ENCODE data around the gene MAML2. TPM values are rescaled to one million over a fixed set of nuclear protein-coding genes. Genes with fewer than 3 reads are reported as not detected.

Gene MAML2
- polyA plus RNA-seq, 1 of the 3 experiments (the other 2 are of a cell fraction), result 20.1 TPM

GRCh38 chr11:96366024-96366423, 23.0 kb upstream of the MAML2 start:
- no peaks in the 10 kb centered on the region for H3F3A ChIP-seq (replicated peaks; ENCODE audit: insufficient read depth)
- H4K20me1 ChIP-seq (ENCODE audit: insufficient read depth), result no peaks in the 10 kb centered on the region
- 73% methylated on average over 1 of the region's 1 CpG for WGBS (ENCODE audit: low lambda C conversion rate)
- H3K4me3 ChIP-seq (ENCODE audit: low read depth in 2 of 2, low read length in 1 of 2), result no peak overlapping the region
- no peaks in the 10 kb centered on the region for H3K9me2 ChIP-seq
- H3K27me3 ChIP-seq (ENCODE audit: insufficient read depth), result no peaks in the 10 kb centered on the region
- ChIA-PET POLR2A (no interaction called here), CTCF (no interaction called here)
- H3K79me2 ChIP-seq (ENCODE audit: insufficient read depth), result no peaks in the 10 kb centered on the region
- TF ChIP-seq USF1 (IDR thresholded peaks at IDR 0.05; ENCODE audit: borderline replicate concordance, low read depth) (no peak), SIN3A (IDR thresholded peaks at IDR 0.05; ENCODE audit: borderline replicate concordance, low read depth, low read length) (no peak)
- no peak for DNase-seq
- H3K9ac ChIP-seq, result no peak overlapping the region
- H3K4me1 ChIP-seq (ENCODE audit: control insufficient read depth in 1 of 2, insufficient read depth in 2 of 2, low read depth in 1 of 2, low read length in 1 of 2), result no peaks in the 10 kb centered on the region
- no peak overlapping the region for H2AFZ ChIP-seq (ENCODE audit: low read depth)
- H3K27ac ChIP-seq (ENCODE audit: low read depth in 2 of 2, low read length in 1 of 2), result no peak overlapping the region
- 0 out of 2 replicates have a peak, but pooled peaks cover 7% of the 10 kb centered on the region for H3K9me3 ChIP-seq
- H3K4me2 ChIP-seq, result no peak overlapping the region
- H3K36me3 ChIP-seq (replicated peaks in 1 of 2; ENCODE audit: control insufficient read depth in 1 of 2, insufficient read depth in 2 of 2, low read length in 1 of 2), result peaks cover 67 to 73% of the 10 kb centered on the region in 2 experiments

GRCh38 chr11:96365493-96365892, 22.5 kb upstream of the MAML2 start:
- 100% methylated on average over 1 of the region's 1 CpG for WGBS (ENCODE audit: low lambda C conversion rate)
- Histone ChIP-seq H3K27me3 (ENCODE audit: insufficient read depth) (no peaks in the 10 kb centered on the region), H3F3A (replicated peaks; ENCODE audit: insufficient read depth) (no peaks in the 10 kb centered on the region), H2AFZ (ENCODE audit: low read depth) (no peak overlapping the region), H3K4me2 (no peak overlapping the region), H3K9me3 (0 out of 2 replicates have a peak, but pooled peaks cover 7% of the 10 kb centered on the region), H3K79me2 (ENCODE audit: insufficient read depth) (no peaks in the 10 kb centered on the region), H4K20me1 (ENCODE audit: insufficient read depth) (no peaks in the 10 kb centered on the region), H3K9me2 (no peaks in the 10 kb centered on the region), H3K4me1 (ENCODE audit: control insufficient read depth in 1 of 2, insufficient read depth in 2 of 2, low read depth in 1 of 2, low read length in 1 of 2) (no peaks in the 10 kb centered on the region), H3K9ac (no peak overlapping the region), H3K4me3 (ENCODE audit: low read depth in 2 of 2, low read length in 1 of 2) (no peak overlapping the region), H3K36me3 (replicated peaks in 1 of 2; ENCODE audit: control insufficient read depth in 1 of 2, insufficient read depth in 2 of 2, low read length in 1 of 2) (peaks cover 66 to 74% of the 10 kb centered on the region in 2 experiments), H3K27ac (ENCODE audit: low read depth in 2 of 2, low read length in 1 of 2) (no peak overlapping the region)
- no peak for DNase-seq
- no peak for TF ChIP-seq TCF12 (IDR thresholded peaks at IDR 0.05)
- no peak for TF ChIP-seq USF2 (IDR thresholded peaks at IDR 0.05; ENCODE audit: borderline replicate concordance, low read depth, low read length)
- no peak for TF ChIP-seq EZH2phosphoT487 (IDR thresholded peaks at IDR 0.05; ENCODE audit: borderline replicate concordance, low read depth)
- no peak for TF ChIP-seq USF1 (IDR thresholded peaks at IDR 0.05; ENCODE audit: borderline replicate concordance, low read depth)
- no peak for TF ChIP-seq FOXJ3 (CRISPR knock-in tag; IDR thresholded peaks at IDR 0.05)
- no peak for TF ChIP-seq GATA2 (CRISPR knock-in tag; IDR thresholded peaks at IDR 0.05)
- no peak for TF ChIP-seq ZBTB33 (IDR thresholded peaks at IDR 0.05; ENCODE audit: borderline replicate concordance, low read depth)
- TF ChIP-seq NFIC (IDR thresholded peaks at IDR 0.05; ENCODE audit: borderline replicate concordance), result no peak
- no peak for TF ChIP-seq EP300 (IDR thresholded peaks at IDR 0.05; ENCODE audit: borderline replicate concordance in 1 of 2, low read depth in 1 of 2, low read length in 1 of 2)
- no peak for TF ChIP-seq POLR2AphosphoS5 (IDR thresholded peaks at IDR 0.05; ENCODE audit: low read depth, low read length)
- no peak for TF ChIP-seq MXI1 (IDR thresholded peaks at IDR 0.05; ENCODE audit: low read depth, low read length)
- no peak for TF ChIP-seq TAF1 (IDR thresholded peaks at IDR 0.05; ENCODE audit: borderline replicate concordance, low read depth, low read length)
- TF ChIP-seq IRF3 (IDR thresholded peaks at IDR 0.05; ENCODE audit: low read depth, low read length), result no peak
- TF ChIP-seq SMC3 (IDR thresholded peaks at IDR 0.05; ENCODE audit: low read depth, low read length), result no peak
- no peak for TF ChIP-seq CTCF (IDR thresholded peaks at IDR 0.05)
- TF ChIP-seq JUND (IDR thresholded peaks at IDR 0.05), result no peak
- no peak for TF ChIP-seq MEF2A (IDR thresholded peaks at IDR 0.05; ENCODE audit: borderline replicate concordance, low read depth)
- ChIA-PET CTCF (no interaction called here), POLR2A (no interaction called here)

Measured in SK-N-SH (cell line).